Measurements from ENCODE around the gene PON2.

PON2 gene

DNA sequence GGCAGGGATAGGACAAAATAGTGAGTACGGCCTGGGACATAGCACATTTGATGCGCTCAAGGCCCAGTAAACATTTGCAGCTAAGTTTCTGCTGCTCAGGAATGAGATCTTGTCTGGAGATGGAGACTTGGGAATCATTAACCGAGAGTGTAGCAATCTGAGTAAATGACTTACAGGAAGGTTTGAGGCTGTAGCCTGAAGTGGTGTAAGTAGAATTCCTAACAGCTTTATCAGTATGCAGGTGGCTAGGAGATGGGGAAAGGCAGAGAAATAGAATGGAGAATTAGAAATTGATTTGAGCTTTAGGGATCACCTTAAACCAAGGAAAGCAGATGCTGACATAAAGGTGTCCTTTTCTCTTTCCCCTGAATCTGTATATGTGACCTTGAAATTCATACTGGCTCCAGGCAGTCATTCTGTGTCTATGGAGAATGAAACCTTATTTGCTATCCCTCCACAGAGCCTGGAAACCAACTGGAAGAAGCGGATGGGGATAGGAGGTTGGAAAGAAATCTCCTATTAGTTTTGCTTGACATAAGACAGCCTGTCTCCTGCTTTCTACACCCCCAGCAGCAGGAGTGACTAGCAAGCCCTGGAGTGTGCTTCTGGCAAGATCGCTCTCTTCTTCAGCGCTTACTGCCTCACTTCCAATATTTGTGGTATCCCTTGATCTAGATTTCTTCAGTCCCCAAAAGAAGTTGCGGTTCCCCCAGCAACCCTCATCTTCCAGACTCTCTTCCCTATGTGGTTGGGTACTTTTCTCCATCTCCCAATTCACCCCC lies 6.4 kb upstream of the PON2 start:
- no peak for DNase-seq

DNA sequence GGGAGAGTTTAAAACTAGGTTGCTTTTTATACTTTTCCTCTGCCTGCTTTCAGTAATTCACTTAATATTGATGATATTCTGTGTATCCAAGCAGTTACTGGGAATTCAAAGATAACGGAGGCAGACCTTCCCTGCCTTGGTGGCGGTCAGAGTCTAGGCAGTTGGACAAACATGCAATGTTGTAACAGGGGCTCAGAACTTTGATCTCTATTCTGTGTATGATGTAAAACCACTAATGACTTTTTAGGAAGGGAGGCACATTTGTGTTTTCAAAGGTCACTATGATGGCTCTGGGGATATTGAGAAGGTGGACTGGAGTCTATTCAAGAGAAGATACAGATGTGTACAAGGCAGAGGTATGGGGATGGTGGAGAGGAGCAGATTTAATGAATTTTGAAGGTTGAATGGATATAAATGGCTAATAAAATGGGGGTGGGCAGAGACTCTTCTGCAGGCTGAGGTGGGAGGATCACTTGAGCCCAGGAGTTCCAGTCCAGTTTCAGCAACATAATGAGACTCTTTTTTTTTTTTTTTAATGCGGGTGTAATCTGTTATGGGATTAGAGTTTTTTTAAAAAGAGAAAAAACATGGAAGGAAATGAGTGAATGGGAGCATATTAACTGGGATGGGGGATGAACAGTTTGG lies 5.7 kb upstream of the PON2 start:
- no peak for DNase-seq

DNA sequence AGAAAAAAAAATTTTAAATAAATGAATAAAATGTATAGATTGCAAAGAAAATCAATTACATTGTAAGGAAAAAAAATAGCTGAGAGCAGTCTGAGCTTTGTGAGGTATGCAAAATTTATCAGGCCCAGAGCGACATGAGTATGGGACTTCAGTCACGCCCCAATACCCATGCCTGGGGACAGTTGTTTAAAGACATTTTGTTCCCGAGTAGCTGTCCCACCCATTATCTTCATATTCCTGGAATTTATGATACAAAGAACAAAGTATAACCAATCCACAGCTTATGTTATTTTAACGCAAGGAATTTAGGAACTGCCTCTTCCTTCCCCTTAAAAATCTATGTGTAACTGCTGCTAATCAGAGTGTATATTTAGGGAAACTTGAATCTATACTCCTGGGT lies 1.6 kb upstream of the PON2 start:
- no peak for DNase-seq

DNA sequence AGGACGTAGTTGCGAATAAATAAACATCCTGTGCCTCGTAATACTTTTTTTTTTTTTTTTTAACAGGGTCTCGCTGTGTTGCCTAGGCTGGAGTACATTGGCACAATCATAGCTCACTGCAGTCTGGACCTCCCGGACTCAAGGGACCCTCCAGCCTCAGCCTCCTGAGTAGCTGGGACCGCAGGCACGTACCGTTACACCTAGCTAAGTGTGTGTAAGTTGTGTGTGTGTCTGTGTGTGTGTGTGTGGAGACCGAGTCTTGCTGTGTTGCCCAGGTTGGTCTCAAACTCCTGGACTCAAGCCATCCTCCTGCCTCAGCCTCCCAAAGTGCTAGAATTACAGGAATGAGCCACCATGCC lies 573 bp upstream of the PON2 start:
- no peak for DNase-seq

DNA sequence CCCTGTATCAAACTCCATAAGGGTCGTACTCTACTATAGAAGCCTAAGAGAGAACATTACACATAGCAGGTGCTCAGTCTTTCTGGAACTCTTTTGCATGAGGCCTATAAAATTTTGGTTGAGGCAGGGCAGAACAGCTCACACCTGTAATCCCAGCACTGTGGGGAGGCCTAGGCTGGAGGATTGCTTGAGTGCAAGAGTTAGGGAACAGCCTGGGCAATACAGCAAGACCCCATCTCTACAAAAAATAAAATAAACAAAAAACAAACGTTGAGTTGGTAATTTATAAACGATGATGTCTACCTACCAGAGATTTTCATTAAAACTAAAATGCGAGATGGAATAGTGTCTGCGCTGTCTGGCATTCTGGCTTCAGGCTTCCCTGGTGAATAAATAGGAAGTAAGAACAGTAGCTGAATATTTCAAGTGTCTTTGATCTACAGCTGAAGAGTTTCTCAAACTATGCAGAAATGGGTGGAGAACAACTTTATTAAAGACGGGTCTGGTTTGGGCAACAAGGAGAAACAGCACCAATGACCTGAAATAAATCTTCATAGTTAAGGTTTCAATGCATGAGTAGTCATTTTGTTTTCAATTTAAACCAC lies 774 bp downstream of the PON2 start:
- DNase-seq = peak in 1 of 2 donors; percentile 5

DNA sequence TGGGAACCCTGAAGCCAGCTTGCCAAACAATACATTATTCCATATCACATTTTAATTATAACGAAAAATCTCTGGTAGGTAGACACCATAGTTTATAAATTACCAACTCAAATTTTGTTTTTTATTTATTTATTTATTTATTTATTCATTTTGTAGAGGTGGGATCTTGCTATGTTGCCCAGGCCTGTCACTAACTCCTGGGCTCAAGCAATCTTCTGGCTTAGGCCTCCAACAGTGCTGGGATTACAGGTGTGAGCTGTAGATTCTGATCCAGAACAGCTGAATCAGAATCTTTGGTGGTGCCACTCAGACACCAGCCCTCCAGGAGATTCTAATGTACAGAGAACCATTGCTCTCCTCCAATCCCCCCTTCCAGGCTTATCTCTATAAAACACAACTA lies 1.7 kb downstream of the PON2 start:
- no peak for DNase-seq

DNA sequence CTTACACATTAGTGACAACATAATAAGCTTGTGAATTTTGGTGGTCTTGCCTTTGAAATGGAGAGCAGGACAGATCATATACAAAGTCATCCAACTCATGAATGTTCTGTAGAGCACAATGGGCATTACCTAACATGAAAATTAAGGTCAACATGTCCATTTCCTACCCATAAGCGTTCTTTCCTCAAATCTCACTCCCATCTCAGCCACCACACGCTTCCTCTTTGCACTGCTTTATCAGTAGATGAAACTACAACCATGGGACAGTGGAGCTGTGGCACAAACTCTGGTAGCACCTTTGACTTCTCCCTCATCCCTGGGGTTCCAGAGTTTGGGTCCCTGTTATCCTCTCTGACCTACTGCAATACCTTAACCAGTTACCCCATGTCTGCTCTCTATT lies 2.2 kb downstream of the PON2 start:
- no peak for DNase-seq

DNA sequence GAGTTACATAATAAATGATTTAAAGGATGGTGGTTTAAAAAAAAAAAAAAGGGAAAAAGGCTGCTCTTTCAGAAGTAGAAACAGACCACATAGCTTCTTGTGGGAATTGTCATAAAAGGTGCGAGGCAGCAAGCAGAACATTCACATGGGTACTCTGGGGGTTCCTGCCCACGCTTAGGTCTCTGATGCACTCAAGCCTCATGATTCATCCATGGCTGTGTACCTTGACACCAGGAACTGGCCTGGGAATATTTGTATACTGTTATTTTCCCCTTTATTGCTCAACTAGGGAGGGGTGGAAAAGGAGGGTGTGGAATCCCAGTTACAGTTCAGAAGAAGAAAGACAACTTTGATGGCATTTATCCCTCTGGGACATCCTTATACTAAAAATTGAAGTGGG lies 4.0 kb downstream of the PON2 start:
- DNase-seq = no peak

DNA sequence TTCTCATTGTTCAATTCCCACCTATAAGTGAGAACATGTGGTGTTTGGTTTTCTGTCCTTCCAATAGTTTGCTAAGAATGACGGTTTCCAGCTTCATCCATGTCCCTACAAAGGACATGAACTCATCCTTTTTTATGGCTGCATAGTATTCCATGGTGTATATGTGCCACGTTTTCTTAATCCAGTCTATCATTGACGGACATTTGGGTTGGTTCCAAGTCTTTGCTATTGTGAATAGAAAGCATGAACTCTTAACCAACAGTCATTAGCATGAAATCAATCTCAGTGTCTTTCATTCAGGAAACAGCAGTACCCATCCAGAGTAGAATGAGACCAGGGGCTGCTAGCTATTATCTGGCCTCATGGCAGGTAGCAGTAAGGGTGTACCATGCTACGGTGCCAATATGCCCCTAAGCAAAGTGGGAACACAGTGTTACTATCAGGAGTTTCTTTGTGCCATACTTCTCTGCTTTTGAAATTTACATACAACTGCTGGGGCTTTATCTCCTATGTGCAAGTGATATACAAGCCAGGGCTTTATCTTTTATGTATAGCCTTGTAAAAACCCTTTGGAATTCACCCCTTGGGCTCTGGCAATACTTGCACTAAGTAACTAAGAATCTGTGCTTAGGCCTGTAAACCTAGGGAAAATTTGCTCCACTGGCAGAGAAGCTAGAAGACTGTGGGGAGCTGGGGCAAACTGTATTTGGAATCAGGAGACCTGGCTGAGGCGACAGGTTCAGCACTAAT lies 5.4 kb downstream of the PON2 start:
- no peak for DNase-seq

DNA sequence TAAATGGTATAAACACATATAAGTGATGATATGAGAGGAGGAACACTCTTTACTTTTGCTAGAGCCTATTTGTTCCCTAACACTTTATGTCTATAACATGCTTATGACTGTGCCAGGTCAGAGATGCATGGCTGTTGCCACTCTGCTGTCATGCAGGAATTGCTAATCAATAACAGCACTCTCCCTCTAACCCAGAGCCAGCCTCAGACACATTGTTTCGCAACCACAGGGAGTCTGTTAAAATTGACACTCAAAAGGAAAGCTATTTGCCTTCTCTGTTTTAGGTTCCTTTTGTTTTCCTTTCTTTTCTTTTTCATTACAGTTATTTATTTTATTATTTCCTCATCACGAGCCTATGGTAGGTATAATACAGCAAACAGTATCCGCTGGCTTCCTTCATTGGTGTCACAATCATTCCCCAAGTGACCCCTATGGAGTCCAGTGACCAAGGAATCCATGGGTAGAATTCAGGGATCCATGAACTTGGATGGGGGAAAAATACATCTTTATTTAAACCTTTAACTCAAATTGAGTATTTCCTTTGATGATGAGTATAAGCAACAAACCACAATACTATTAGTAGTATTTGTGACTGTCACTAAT lies 6.8 kb downstream of the PON2 start:
- no peak for DNase-seq

DNA sequence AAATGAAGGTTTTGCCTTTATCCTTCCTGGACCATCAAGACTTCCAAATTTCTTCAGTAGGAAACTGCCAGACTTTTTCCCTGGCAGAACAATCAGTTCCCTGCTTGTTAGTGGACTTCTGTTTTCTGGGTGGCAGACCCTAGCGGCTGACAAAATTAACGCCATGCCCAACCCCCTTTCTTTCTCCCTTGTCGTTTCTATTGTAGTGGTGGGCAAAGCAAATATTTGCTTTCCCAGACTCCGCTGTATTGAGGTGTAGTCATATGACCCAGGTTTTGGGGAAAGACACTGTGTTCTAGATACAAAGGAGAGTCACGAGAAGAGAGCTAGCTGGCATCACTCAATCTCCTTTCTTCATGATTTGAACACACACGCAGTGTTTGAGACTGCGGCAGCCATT lies 7.7 kb downstream of the PON2 start:
- DNase-seq = no peak

DNA sequence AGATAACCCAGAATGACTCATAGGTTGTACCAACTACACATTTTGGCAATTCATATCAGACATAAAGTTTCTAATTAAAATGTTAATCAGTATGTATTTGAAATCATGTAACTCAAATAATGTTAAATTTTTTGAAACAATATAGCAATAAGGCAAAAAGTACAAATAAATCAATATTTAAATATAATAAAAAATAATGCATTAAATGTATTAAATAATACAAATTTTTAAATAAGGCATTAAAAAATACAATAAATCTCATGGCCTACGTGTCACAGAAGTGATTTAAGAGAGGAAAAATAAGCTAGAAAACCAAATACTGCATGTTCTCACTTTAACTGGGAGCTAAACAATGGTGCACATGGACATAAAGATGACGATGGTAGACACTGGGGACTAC lies 9.1 kb downstream of the PON2 start:
- no peak for DNase-seq

DNA sequence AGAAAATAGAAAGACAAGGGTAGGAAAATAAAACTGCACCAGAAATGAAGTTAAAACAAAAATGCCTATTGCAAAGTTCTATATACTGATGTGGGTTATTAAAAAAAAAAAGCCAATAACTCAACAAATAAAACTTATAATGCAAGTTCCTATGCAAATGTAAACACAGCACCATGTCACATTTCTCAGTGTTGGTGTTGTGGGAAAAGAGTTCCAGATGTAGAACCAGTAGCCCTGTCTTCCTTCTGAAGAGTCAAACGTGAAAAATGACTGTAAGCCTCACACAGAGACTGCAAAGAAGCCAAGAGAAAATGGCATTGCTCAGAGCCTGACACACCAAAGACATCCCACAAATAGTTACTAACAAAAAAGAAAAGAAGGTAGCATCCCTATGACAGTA lies 10.1 kb downstream of the PON2 start:
- no peak for DNase-seq

DNA sequence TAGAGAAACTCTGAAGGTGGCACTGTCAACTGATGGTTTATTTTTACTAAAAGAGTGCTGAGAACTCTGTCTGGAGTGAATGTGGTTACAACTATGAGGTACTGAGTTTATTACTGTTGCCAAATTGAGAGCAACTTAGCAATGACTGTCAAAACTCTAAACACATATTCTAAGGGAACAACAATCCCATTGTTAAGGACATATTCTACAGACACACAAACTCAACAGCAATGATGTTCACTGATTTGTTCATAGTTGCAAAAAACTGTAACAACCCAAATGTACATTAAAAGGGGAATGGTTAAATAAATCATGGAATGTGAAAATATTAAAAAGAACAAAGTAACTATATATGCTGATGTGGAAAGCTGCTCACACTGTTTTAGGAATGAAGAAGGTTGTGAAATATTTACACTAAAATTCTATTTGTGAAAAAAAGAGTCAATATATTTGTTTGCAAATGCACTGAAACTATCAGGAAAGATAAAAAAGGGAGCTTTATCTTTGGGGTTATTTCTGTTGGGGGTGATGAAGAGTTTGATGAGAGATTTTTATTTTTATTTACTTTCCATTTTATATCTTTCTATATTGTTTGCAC lies 12.9 kb downstream of the PON2 start:
- no peak for DNase-seq

DNA sequence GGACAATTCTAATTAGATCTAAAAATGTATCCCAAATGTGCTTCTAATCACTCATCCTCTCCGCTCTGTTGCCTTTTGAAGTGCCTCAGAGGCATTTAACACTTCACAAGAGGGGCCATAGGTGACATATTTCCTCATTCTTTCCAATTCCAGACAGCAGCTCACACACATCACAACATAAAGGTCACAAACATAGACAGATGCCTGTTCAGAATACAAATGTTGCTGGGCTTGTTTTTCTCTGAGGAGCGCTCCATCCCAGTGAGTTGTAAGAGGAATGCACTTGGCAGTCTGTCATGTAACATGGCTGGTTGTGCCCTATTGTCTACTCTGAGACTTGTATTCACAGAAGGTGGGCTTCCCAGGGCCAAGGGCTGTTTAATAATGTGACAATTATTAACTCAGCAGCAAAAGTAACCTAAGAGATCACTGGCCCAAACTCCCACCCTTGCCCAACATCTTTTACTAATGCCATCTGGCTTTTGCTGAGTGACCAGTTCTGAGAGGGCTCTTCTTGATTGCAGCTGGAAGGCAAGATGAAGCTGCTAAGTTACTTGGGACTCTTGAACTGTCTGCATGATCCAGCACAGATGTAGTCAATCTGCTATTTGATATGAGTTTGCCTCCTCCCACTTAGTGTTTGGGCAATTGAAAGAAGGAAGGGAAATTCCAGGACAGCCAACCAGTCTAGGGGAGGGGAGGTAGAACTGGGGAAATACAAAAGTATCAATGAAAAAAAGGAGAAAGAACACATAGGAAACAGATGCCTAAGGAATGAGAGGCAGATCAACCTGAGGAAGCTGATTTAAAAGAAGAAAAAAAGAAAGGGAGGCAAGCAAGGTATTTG lies 13.6 kb downstream of the PON2 start:
- no peak for DNase-seq

DNA sequence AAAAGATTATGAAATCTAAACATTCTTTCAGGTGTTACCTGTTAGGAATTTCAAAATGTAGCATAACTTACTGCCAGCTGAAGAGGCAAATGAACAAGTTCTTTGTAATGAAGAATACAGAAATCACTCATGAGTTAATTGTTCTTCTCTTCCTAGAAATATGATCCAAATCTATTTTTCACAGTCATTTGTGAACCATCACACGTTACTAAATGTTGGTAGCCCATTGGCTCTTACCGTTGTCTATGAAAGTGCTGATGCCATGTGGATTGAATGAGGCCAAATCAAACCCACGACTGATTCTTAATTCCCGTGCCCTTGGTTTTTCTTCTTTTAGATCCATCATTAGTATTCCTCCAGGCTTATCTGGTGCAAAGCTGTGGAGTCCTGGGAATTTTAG lies 22.8 kb downstream of the PON2 start:
- DNase-seq = no peak

DNA sequence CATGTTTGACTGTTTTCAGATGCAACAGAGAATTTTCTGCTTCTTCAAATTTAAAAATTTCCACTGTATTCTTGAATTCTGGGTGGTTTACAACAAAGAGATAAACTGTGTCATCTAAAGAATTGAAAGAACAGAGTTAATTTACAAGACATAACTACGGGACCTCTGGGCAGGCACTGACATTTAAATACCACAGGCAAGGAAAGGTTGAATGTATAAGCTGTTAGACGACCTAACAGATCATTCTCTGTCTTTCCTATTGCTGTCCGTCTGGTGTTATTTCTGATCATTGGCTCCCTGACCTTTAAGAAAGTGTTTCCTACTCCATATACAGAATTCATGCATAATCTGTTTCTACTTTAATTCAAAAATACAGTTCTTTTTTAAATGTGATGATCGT lies 23.2 kb downstream of the PON2 start:
- DNase-seq = no peak

DNA sequence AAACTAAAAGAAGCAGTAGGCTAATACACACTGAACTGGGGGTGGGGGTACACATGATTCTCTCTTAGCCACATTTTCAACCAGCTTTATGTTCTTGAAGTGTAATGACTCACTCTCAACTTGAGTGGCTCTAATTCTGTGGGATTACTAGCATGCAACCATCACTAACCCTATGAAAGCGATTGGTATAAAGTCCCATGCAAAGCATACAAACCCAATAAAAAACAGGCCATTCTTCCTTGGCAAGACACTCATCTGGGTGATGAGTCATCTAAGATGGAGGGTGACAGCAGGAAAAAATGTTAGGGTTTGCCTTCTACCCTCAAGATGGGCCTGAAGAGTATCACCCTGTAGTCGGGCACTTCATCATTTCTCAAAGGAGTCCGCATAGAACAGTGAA lies 23.8 kb downstream of the PON2 start:
- no peak for DNase-seq

DNA sequence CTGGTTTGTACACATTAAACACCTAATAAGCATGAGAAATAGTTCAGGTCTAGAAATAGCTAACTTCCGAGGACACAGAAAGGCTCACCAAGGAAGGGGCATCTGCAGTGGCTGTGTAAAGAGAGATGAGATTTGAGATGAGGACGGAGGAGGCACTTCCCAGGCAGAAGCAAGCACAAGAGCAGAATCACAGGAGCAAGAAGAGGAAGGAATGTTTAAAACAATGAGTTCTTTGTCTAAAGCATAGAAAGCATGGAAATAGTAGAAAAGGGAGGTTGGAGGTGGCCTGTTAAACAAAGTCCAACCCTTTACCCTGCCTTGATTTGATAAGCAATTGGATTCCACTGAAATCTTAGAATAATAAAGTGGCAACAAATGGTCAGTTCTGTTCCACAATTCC lies 27.1 kb downstream of the PON2 start:
- no peak for DNase-seq

DNA sequence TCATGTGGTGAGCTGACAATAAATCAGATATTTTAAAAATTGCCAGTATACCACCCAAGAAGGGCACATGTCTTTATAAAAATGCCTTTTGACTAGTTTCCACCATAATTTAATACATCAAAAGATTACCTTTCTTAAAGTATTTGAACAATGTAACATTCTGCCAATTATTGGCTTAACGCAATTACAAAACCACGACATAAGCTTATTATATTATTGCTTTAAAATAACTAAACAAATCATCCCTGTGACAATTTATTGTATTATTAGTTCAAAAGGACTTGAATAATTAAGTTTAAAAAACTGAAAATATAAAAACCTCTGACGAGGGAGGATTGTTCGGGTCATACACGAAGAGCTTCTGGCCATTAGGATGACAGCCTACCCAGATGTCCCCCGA lies 29.0 kb downstream of the PON2 start:
- DNase-seq = no peak

DNA sequence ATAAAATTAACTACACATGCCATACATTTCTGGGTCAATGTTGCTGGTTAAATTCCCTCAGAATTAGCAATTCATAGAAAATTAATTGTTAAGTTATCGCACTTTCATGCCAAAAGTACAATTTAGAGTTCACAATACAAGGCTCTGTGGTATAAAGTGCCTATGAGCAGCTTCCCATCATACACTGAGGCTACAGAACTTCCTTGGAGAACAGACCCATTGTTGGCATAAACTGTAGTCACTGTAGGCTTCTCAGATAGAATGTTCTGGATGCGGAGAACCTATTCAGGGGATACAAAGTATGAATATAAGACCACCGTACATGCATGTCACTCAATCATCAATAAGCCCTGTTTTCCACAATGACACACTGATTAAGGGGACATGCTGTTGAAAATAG lies 29.6 kb downstream of the PON2 start:
- no peak for DNase-seq

DNA sequence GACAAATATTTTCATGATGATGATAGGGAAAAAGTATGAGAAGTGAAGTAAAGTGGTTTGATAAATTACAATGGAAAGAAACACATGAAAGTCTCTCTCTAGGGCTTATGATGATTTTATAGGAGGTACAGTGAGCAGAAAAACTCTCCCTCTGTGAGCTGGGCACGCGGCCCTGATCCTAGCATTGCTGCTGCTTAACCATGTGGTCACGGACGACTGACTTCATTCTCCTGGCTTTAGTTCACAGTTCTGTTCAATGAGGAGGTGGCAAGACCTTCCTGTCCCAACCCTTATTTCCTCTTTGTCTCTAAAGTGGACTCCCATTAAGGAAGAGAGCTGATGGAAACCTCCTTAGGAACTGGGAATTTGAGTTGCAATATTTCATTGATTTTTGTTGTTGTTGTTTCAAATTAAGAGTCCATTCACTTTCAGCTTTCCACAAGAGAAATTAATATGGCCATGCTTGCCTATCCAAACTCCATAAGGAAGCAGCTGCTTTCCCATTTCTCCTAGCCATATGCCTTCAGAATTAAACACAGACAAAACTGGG lies 30.4 kb downstream of the PON2 start:
- DNase-seq = no peak

All from inflammatory macrophage treated with lipopolysaccharide for 1 hour (primary cell).